ENCODE results near the gene PECR. TPM values are rescaled to one million over a fixed set of nuclear protein-coding genes. Genes with fewer than 3 reads are reported as not detected.

PECR gene
- total RNA-seq, 1 donor from 2014 or later, result 6.6 TPM

GRCh38 chr2:216021768-216022565 lies 59.6 kb downstream of the PECR start:
- no peaks in the 10 kb centered on the region for H3K36me3 Mint-ChIP-seq (ENCODE audit: low read depth)
- H3K27me3 Mint-ChIP-seq (ENCODE audit: low read depth), result no peaks in the 10 kb centered on the region
- H3K4me1 Mint-ChIP-seq (ENCODE audit: low read depth), result no peaks in the 10 kb centered on the region
- TF ChIP-seq CTCF (IDR thresholded peaks at IDR 0.05), result no peak
- H3K4me3 Mint-ChIP-seq (ENCODE audit: unreplicated experiment), result no peak overlapping the region
- H3K9me3 Mint-ChIP-seq (ENCODE audit: low read depth), result no peaks in the 10 kb centered on the region
- no peak for DNase-seq (ENCODE audit: low spot score)
- H3K27ac Mint-ChIP-seq (ENCODE audit: unreplicated experiment), result no peak overlapping the region

- no peak overlapping the region for H3K27ac Mint-ChIP-seq (ENCODE audit: unreplicated experiment)
- no peaks in the 10 kb centered on the region for H3K9me3 Mint-ChIP-seq (ENCODE audit: low read depth)
- H3K4me1 Mint-ChIP-seq (ENCODE audit: low read depth), result peaks cover 3% of the 10 kb centered on the region
- H3K36me3 Mint-ChIP-seq (ENCODE audit: low read depth), result no peaks in the 10 kb centered on the region
- no peak for DNase-seq (ENCODE audit: low spot score)
- no peak overlapping the region for H3K4me3 Mint-ChIP-seq (ENCODE audit: unreplicated experiment)
- H3K27me3 Mint-ChIP-seq (ENCODE audit: low read depth), result no peaks in the 10 kb centered on the region
- no peak for TF ChIP-seq CTCF (IDR thresholded peaks at IDR 0.05)
These were observed 62.9 kb downstream of the PECR start for GRCh38 chr2:216018709-216019108.

- Mint-ChIP-seq H3K36me3 (ENCODE audit: low read depth) (no peaks in the 10 kb centered on the region), H3K9me3 (ENCODE audit: low read depth) (no peaks in the 10 kb centered on the region)
- TF ChIP-seq CTCF (IDR thresholded peaks at IDR 0.05), result no peak
These were observed 64.2 kb downstream of the PECR start for GRCh38 chr2:216017365-216017764.

GRCh38 chr2:216016581-216016980 lies 65.0 kb downstream of the PECR start:
- Mint-ChIP-seq H3K27ac (ENCODE audit: unreplicated experiment) (no peak overlapping the region), H3K36me3 (ENCODE audit: low read depth) (no peaks in the 10 kb centered on the region), H3K4me1 (ENCODE audit: low read depth) (peaks cover 13% of the 10 kb centered on the region), H3K27me3 (ENCODE audit: low read depth) (no peaks in the 10 kb centered on the region), H3K9me3 (ENCODE audit: low read depth) (no peaks in the 10 kb centered on the region), H3K4me3 (ENCODE audit: unreplicated experiment) (no peak overlapping the region)
- TF ChIP-seq CTCF (IDR thresholded peaks at IDR 0.05), result no peak
- DNase-seq (ENCODE audit: low spot score), result no peak

More at GRCh38 chr2:216017365-216017764, 64.2 kb downstream of the PECR start:
- no peaks in the 10 kb centered on the region for H3K27me3 Mint-ChIP-seq (ENCODE audit: low read depth)
- H3K4me3 Mint-ChIP-seq (ENCODE audit: unreplicated experiment), result no peak overlapping the region
- no peak for DNase-seq (ENCODE audit: low spot score)
- H3K27ac Mint-ChIP-seq (ENCODE audit: unreplicated experiment), result no peak overlapping the region
- peaks cover 9% of the 10 kb centered on the region for H3K4me1 Mint-ChIP-seq (ENCODE audit: low read depth)

GRCh38 chr2:216015722-216016464 lies 65.7 kb downstream of the PECR start:
- no peak for DNase-seq (ENCODE audit: low spot score)
- Mint-ChIP-seq H3K27me3 (ENCODE audit: low read depth) (no peaks in the 10 kb centered on the region), H3K36me3 (ENCODE audit: low read depth) (no peaks in the 10 kb centered on the region), H3K9me3 (ENCODE audit: low read depth) (no peaks in the 10 kb centered on the region), H3K27ac (ENCODE audit: unreplicated experiment) (no peak overlapping the region), H3K4me3 (ENCODE audit: unreplicated experiment) (no peak overlapping the region), H3K4me1 (ENCODE audit: low read depth) (peaks cover 13% of the 10 kb centered on the region)
- TF ChIP-seq CTCF (IDR thresholded peaks at IDR 0.05), result no peak

Data from chondrocyte (in vitro differentiated cells).